Endothelial cell of umbilical vein (primary cell): Measurements from ENCODE around the gene RAB6C.
"Not testable (repeated sequence)": the region's sequence is repeated elsewhere in the genome, so short reads cannot be mapped to it uniquely, and the experiment has no call there.

Experiments
- EZH2 ChIP-seq: IDR thresholded peaks from 2 replicates; pipeline ENCODE4 v1.6.1; 2012; ENCODE audit warnings: borderline replicate concordance, low read depth, mild to moderate bottlenecking, moderate library complexity, low read length, inconsistent platforms; ENCODE audit not compliant: severe bottlenecking
- JUN ChIP-seq: IDR thresholded peaks from 2 replicates; pipeline ENCODE4 v1.6.1; 2011; ENCODE audit warnings: borderline replicate concordance, low read depth; ENCODE audit not compliant: insufficient read length, insufficient read depth
- POLR2A ChIP-seq: IDR thresholded peaks from 2 replicates; pipeline ENCODE4 v1.6.1; 2012; ENCODE audit warnings: low read depth, mild to moderate bottlenecking, control low read depth, low read length
- POLR2AphosphoS5 ChIP-seq: IDR thresholded peaks from 2 replicates; pipeline ENCODE4 v1.6.1; 2012; ENCODE audit warnings: low read depth, mild to moderate bottlenecking, control low read depth, low read length, moderate library complexity; ENCODE audit not compliant: insufficient read depth
- TF ChIP-seq, protein P1 (sequence below), 2 donors: IDR thresholded peaks; 1 replicate in 1 of 2; 2 replicates in 1 of 2; pipeline ENCODE4 v1.5.1; 2011; ENCODE audit warnings: low read length in 2 of 2, mild to moderate bottlenecking in 2 of 2, moderate library complexity in 2 of 2, control low read depth in 1 of 2, inconsistent platforms in 1 of 2, low read depth in 1 of 2; ENCODE audit not compliant: insufficient read depth in 1 of 2; ENCODE audit errors: extremely low read depth in 1 of 2

DNA sequence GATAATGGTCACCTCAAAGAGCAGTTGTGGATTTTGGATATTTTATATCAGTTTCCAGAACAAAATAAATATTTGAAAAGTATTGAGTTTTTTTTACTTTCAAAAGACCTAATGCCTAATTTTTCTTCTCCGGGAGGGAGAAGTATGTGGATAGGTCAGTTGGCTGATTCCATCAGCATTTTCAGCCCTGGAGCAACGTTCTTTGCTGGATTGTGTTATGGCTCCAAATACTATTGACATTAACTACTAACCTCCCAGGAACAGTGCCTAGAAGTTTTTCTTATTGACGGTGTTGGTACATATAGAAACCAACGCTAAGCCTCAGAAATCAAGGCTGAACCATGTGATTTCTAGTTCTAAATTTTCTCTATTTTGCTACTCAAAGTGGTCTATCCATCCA is 20.7 kb upstream of the RAB6C start:
- not testable (repeated sequence) for TF ChIP-seq POLR2AphosphoS5, EZH2, JUN, POLR2A
- TF ChIP-seq, protein P1, sequence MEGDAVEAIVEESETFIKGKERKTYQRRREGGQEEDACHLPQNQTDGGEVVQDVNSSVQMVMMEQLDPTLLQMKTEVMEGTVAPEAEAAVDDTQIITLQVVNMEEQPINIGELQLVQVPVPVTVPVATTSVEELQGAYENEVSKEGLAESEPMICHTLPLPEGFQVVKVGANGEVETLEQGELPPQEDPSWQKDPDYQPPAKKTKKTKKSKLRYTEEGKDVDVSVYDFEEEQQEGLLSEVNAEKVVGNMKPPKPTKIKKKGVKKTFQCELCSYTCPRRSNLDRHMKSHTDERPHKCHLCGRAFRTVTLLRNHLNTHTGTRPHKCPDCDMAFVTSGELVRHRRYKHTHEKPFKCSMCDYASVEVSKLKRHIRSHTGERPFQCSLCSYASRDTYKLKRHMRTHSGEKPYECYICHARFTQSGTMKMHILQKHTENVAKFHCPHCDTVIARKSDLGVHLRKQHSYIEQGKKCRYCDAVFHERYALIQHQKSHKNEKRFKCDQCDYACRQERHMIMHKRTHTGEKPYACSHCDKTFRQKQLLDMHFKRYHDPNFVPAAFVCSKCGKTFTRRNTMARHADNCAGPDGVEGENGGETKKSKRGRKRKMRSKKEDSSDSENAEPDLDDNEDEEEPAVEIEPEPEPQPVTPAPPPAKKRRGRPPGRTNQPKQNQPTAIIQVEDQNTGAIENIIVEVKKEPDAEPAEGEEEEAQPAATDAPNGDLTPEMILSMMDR (IDR thresholded peaks at IDR 0.05; ENCODE audit: extremely low read depth in 1 of 2, insufficient read depth in 1 of 2, low read depth in 1 of 2, low read length in 2 of 2) = not testable (repeated sequence)
